DOHH2 (cell line): Measurements from ENCODE around the gene ABHD12.

ENCODE experiments used
- H3F3A ChIP-seq: fragments of 200-600 bp; sonication (generic), shearing (Covaris generic); 2 replicates; pipeline ENCODE4 v1.6.0; 2016; ENCODE audit warnings: antibody characterized with exemption, mild to moderate bottlenecking; ENCODE audit not compliant: control insufficient read depth, insufficient read depth
- H3K27ac ChIP-seq: fragments of 200-600 bp; sonication (generic); 2 replicates; pipeline ENCODE4 v1.5.1; 2014; ENCODE audit warnings: low read depth, mild to moderate bottlenecking, low read length, moderate library complexity
- H3K27me3 ChIP-seq: fragments of 200-600 bp; sonication (generic); 2 replicates; pipeline ENCODE4 v1.6.1; 2014; ENCODE audit warnings: mild to moderate bottlenecking, low read length, mixed read lengths; ENCODE audit not compliant: control insufficient read depth
- H3K36me3 ChIP-seq: fragments of 200-600 bp; sonication (generic); 2 replicates; pipeline ENCODE4 v1.6.1; 2014; ENCODE audit warnings: mild to moderate bottlenecking, low read length, moderate library complexity, mixed read lengths; ENCODE audit not compliant: control insufficient read depth
- H3K4me1 ChIP-seq: fragments of 200-600 bp; sonication (generic); 2 replicates; pipeline ENCODE4 v1.6.1; 2014; ENCODE audit warnings: mild to moderate bottlenecking, low read length, mixed read lengths; ENCODE audit not compliant: control insufficient read depth
- H3K4me2 ChIP-seq: fragments of 200-600 bp; sonication (generic); 2 replicates; pipeline ENCODE4 v1.6.0; 2014; ENCODE audit warnings: mild to moderate bottlenecking, low read length, moderate library complexity
- H3K4me3 ChIP-seq: fragments of 200-600 bp; sonication (generic); 2 replicates; pipeline ENCODE4 v1.5.1; 2014; ENCODE audit warnings: mild to moderate bottlenecking, low read length, mixed read lengths
- H3K79me2 ChIP-seq: fragments of 200-600 bp; sonication (generic); 2 replicates; pipeline ENCODE4 v1.6.1; 2014; ENCODE audit warnings: mild to moderate bottlenecking, low read length, mixed read lengths; ENCODE audit not compliant: control insufficient read depth
- H3K9me2 ChIP-seq: fragments of 200-600 bp; sonication (generic); replicated peaks from 2 replicates; pipeline ENCODE4 v1.6.1; 2014; ENCODE audit warnings: mild to moderate bottlenecking, low read length, mixed read lengths; ENCODE audit not compliant: control insufficient read depth
- H3K9me3 ChIP-seq: fragments of 200-600 bp; sonication (generic); 2 replicates; pipeline ENCODE4 v1.6.1; 2014; ENCODE audit warnings: antibody characterized with exemption, low read length, mixed read lengths; ENCODE audit not compliant: control insufficient read depth, insufficient read depth
- H4K20me1 ChIP-seq: fragments of 200-600 bp; sonication (generic); 2 replicates; pipeline ENCODE4 v1.6.0; 2014; ENCODE audit warnings: low read depth, mild to moderate bottlenecking, antibody characterized with exemption, low read length, moderate library complexity; ENCODE audit not compliant: control insufficient read depth, insufficient read depth
- EZH2phosphoT487 ChIP-seq: fragments of 200-600 bp; sonication (generic); IDR thresholded peaks from 2 replicates; pipeline ENCODE4 v1.6.1; 2017; ENCODE audit warnings: borderline replicate concordance, mild to moderate bottlenecking, antibody characterized with exemption, low read length, moderate library complexity, mixed read lengths
- TF ChIP-seq, protein P1 (sequence below): fragments of 200-600 bp; sonication (generic); IDR thresholded peaks from one replicate; pipeline ENCODE4 v1.5.1; 2014; ENCODE audit warnings: antibody characterized with exemption, mild to moderate bottlenecking, low read depth, low read length; ENCODE audit not compliant: poor library complexity, severe bottlenecking

Gene ABHD12

DNA sequence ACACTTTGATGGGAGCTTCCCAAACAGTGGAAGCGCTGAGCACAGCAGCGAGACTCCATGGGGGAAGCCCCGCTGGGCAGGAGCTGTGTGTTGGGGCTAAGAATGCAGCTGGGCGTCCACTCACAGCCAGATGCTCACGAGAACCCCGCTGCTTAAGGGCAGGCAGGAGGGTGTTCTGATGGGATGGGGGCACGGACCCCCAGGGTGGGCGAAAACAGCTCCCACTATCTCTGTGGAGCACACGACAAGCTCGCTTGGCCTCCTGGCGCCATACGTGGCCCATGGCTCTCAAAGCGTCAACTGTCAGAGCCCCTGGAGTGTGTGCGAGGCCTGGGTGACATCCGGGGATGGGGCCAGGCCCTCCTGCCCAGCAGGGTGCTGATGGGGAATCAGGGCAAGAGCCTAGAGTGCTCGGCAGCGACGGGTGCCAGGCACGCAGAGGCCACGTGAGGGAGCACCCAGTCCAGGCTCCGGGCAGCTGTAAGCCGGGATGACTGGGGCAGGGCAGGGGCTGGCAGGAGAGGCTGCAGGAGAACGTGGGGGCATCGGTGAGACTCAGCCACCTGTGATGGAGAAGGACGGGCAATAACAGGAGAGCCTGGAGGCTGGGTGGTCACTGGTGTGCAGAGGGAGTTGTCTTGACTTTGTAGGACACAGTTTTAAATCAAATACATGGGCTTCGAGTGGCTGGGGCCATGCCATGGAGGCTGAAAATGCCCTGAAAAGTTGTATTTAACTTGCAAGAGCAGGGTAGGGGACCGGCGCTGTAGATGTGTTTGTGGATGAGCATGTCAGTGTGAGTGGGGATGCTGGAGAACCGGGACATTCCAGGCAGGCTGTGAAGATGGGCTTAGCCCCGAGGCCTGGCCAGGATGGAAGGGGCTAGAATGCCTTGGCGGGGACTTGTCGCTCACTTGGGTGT, 115.5 kb downstream of the ABHD12 start:
- no peak overlapping the region for H3K27ac ChIP-seq
- no peaks in the 10 kb centered on the region for H3K9me2 ChIP-seq
- H3K79me2 ChIP-seq = no peaks in the 10 kb centered on the region
- no peak overlapping the region for H3K4me3 ChIP-seq
- TF ChIP-seq, protein P1, sequence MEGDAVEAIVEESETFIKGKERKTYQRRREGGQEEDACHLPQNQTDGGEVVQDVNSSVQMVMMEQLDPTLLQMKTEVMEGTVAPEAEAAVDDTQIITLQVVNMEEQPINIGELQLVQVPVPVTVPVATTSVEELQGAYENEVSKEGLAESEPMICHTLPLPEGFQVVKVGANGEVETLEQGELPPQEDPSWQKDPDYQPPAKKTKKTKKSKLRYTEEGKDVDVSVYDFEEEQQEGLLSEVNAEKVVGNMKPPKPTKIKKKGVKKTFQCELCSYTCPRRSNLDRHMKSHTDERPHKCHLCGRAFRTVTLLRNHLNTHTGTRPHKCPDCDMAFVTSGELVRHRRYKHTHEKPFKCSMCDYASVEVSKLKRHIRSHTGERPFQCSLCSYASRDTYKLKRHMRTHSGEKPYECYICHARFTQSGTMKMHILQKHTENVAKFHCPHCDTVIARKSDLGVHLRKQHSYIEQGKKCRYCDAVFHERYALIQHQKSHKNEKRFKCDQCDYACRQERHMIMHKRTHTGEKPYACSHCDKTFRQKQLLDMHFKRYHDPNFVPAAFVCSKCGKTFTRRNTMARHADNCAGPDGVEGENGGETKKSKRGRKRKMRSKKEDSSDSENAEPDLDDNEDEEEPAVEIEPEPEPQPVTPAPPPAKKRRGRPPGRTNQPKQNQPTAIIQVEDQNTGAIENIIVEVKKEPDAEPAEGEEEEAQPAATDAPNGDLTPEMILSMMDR = no peak
- no peak for TF ChIP-seq EZH2phosphoT487
- no peak overlapping the region for H3K4me2 ChIP-seq
- H3F3A ChIP-seq = no peaks in the 10 kb centered on the region
- no peaks in the 10 kb centered on the region for H3K9me3 ChIP-seq
- H3K36me3 ChIP-seq = peaks cover 5% of the 10 kb centered on the region; the same call in 1 of the 2 replicates
- peaks cover 2% of the 10 kb centered on the region; the same call in 1 of the 2 replicates for H4K20me1 ChIP-seq
- H3K27me3 ChIP-seq = no peaks in the 10 kb centered on the region
- H3K4me1 ChIP-seq = peaks cover 6% of the 10 kb centered on the region

GRCh38 chr20:25274481-25274880, 116.2 kb downstream of the ABHD12 start:
- TF ChIP-seq, protein P1 = no peak
- TF ChIP-seq EZH2phosphoT487 = no peak
- H3K9me2 ChIP-seq = no peaks in the 10 kb centered on the region

DNA sequence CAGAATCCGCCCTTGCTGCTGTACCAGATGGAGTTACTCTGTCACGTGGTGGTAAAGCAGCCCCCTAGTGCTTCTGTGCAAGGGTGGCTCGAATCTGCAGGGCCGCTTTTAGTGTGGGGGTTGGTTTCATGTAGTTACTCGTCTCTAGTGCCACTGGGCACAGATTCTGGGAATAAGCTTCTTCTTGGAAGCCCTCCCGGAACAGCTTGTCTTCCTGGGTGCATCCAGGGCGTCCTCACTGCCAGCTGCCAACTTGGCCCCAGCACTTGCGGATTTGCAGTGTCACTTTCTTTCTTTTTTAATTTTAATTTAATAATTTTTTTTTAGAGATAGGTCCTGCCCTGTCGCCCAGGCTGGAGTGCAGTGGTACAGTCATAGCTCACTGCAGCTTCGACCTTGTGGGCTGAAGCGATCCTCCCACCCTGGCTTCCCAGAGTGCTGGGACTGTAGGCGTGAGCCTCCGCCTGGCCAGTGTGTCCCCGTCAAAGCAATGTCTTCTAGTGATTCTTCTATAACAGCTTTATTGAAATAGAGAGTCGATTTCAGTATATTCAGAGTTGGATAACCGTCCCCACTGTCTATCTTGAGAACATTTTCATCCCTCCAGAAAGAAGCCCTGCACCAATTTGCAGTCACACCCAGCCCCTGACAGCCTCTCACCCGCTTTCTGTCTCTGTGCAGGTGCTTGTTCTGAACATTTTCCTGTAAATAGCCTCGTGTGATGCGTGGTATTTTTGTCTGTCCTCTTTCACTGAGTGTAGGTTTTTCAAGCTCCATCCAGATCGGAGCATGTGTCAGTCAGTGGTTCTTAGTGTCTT, 116.9 kb downstream of the ABHD12 start:
- Histone ChIP-seq H4K20me1 (peaks cover 6% of the 10 kb centered on the region; the same call in 1 of the 2 replicates), H3F3A (no peaks in the 10 kb centered on the region), H3K79me2 (no peaks in the 10 kb centered on the region), H3K36me3 (peaks cover 12% of the 10 kb centered on the region; the same call in 1 of the 2 replicates), H3K9me3 (no peaks in the 10 kb centered on the region), H3K4me2 (no peak overlapping the region), H3K27me3 (no peaks in the 10 kb centered on the region), H3K4me3 (no peak overlapping the region), H3K4me1 (no peaks in the 10 kb centered on the region), H3K9me2 (no peaks in the 10 kb centered on the region), H3K27ac (no peak overlapping the region)
- TF ChIP-seq, protein P1 = no peak
- no peak for TF ChIP-seq EZH2phosphoT487

More at GRCh38 chr20:25274481-25274880, 116.2 kb downstream of the ABHD12 start:
- H3K4me2 ChIP-seq = no peak overlapping the region
- H3K36me3 ChIP-seq = peaks cover 7% of the 10 kb centered on the region; the same call in 1 of the 2 replicates
- peaks cover 2% of the 10 kb centered on the region; the same call in 1 of the 2 replicates for H4K20me1 ChIP-seq
- no peak overlapping the region for H3K4me3 ChIP-seq
- no peak overlapping the region for H3K27ac ChIP-seq
- no peaks in the 10 kb centered on the region for H3K79me2 ChIP-seq
- no peaks in the 10 kb centered on the region; the same call in 1 of the 2 replicates for H3K4me1 ChIP-seq
- H3F3A ChIP-seq = no peaks in the 10 kb centered on the region
- H3K27me3 ChIP-seq = no peaks in the 10 kb centered on the region
- H3K9me3 ChIP-seq = no peaks in the 10 kb centered on the region
